Mesenchymal stem cell (in vitro differentiated cells and primary cell): ENCODE measurements around the gene ZNF440.
"Not testable (repeated sequence)": the region's sequence is repeated elsewhere in the genome, so short reads cannot be mapped to it uniquely, and the experiment has no call there.

Experiments used
- DNase-seq: peaks from one replicate; pipeline ENCODE4 v3.0.0-alpha.2; 2013
- H2AFZ ChIP-seq: one replicate; pipeline ENCODE4 v1.6.1; 2013; ENCODE audit warnings: low read depth, mild to moderate bottlenecking, control low read depth, inconsistent platforms, low read length, moderate library complexity
- H2AK5ac ChIP-seq: 2 replicates; pipeline ENCODE4 v1.6.1; 2013; ENCODE audit warnings: low read length, moderate library complexity, mild to moderate bottlenecking, inconsistent platforms; ENCODE audit not compliant: severe bottlenecking
- H2BK120ac ChIP-seq: one replicate; pipeline ENCODE4 v1.6.1; 2013; ENCODE audit warnings: low read depth, mild to moderate bottlenecking, inconsistent platforms, low read length, moderate library complexity
- H2BK12ac ChIP-seq, 2 experiments: one replicate each; pipeline ENCODE4 v1.6.1; 2013; ENCODE audit warnings: inconsistent platforms in 2 of 2, low read length in 2 of 2, mild to moderate bottlenecking in 2 of 2, moderate library complexity in 2 of 2, control low read depth in 1 of 2
- H2BK15ac ChIP-seq: one replicate; pipeline ENCODE4 v1.6.1; 2013; ENCODE audit warnings: mild to moderate bottlenecking, low read depth, inconsistent platforms; ENCODE audit not compliant: poor library complexity, severe bottlenecking
- H2BK5ac ChIP-seq: 2 replicates; pipeline ENCODE4 v1.6.1; 2013; ENCODE audit warnings: low read depth, mild to moderate bottlenecking, low read length, control low read depth, inconsistent platforms; ENCODE audit not compliant: poor library complexity, severe bottlenecking
- H3K14ac ChIP-seq, 2 experiments: one replicate each; pipeline ENCODE4 v1.6.1; 2013; ENCODE audit warnings: inconsistent platforms in 2 of 2, low read length in 2 of 2, control low read depth in 1 of 2, mild to moderate bottlenecking in 1 of 2, moderate library complexity in 1 of 2
- H3K18ac ChIP-seq, 2 experiments: one replicate each; pipeline ENCODE4 v1.6.1; 2013; ENCODE audit warnings: inconsistent platforms in 2 of 2, low read length in 2 of 2, control low read depth in 1 of 2, low read depth in 1 of 2, mild to moderate bottlenecking in 1 of 2
- H3K23ac ChIP-seq, 2 experiments: one replicate each; pipeline ENCODE4 v1.6.1; 2013; ENCODE audit warnings: inconsistent platforms in 2 of 2, low read length in 2 of 2, mild to moderate bottlenecking in 2 of 2, moderate library complexity in 2 of 2, control low read depth in 1 of 2
- H3K27ac ChIP-seq: 2 replicates; pipeline ENCODE4 v1.5.1; 2013; ENCODE audit warnings: mild to moderate bottlenecking, moderate library complexity, low read length, control low read depth, inconsistent platforms; ENCODE audit not compliant: poor library complexity, severe bottlenecking
- H3K27me3 ChIP-seq, 2 experiments: 2 replicates each; pipeline versions ENCODE4 v1.6.1 to v1.7.0; 2013; ENCODE audit warnings: low read length in 2 of 2, mild to moderate bottlenecking in 2 of 2, moderate library complexity in 2 of 2, control low read depth in 1 of 2, inconsistent platforms in 1 of 2; ENCODE audit not compliant: control insufficient read depth in 1 of 2, insufficient read depth in 1 of 2
- H3K36me3 ChIP-seq, 2 experiments: 2 replicates each; pipeline versions ENCODE4 v1.6.1 to v1.7.0; 2013; ENCODE audit warnings: low read length in 2 of 2, control low read depth in 1 of 2, inconsistent platforms in 1 of 2, low read depth in 1 of 2, mild to moderate bottlenecking in 1 of 2; ENCODE audit not compliant: insufficient read depth in 2 of 2, control insufficient read depth in 1 of 2
- H3K4ac ChIP-seq, 2 experiments: one replicate each; pipeline ENCODE4 v1.6.1; 2013; ENCODE audit warnings: inconsistent platforms in 2 of 2, low read length in 2 of 2, mild to moderate bottlenecking in 2 of 2, moderate library complexity in 2 of 2, control low read depth in 1 of 2, low read depth in 1 of 2
- H3K4me1 ChIP-seq: 2 replicates; pipeline ENCODE4 v1.6.1; 2013; ENCODE audit warnings: low read depth, low read length, control low read depth; ENCODE audit not compliant: control insufficient read depth, insufficient read depth
- H3K4me2 ChIP-seq: 2 replicates; pipeline ENCODE4 v1.6.1; 2013; ENCODE audit warnings: low read length, mild to moderate bottlenecking, inconsistent platforms; ENCODE audit not compliant: poor library complexity, severe bottlenecking
- H3K4me3 ChIP-seq, 2 experiments: 2 replicates each; pipeline versions ENCODE4 v1.5.1 to v1.7.0; 2013; ENCODE audit warnings: low read length in 2 of 2, mild to moderate bottlenecking in 2 of 2, control low read depth in 1 of 2, low read depth in 1 of 2; ENCODE audit not compliant: insufficient read depth in 1 of 2
- H3K79me1 ChIP-seq: replicated peaks from 2 replicates; pipeline ENCODE4 v1.6.1; 2013; ENCODE audit warnings: mild to moderate bottlenecking, control low read depth, low read length, inconsistent platforms; ENCODE audit not compliant: poor library complexity, severe bottlenecking
- H3K9ac ChIP-seq: 2 replicates; pipeline ENCODE4 v1.7.0; 2013; ENCODE audit warnings: mild to moderate bottlenecking, low read length, moderate library complexity
- H3K9me3 ChIP-seq: 2 replicates; pipeline ENCODE4 v1.7.0; 2013; ENCODE audit warnings: mild to moderate bottlenecking, low read length; ENCODE audit not compliant: control insufficient read depth
- H4K8ac ChIP-seq: one replicate; pipeline ENCODE4 v1.6.1; 2013; ENCODE audit warnings: inconsistent platforms, mild to moderate bottlenecking, low read length, moderate library complexity
- H4K91ac ChIP-seq: one replicate; pipeline ENCODE4 v1.6.1; 2013; ENCODE audit warnings: mild to moderate bottlenecking, low read length, inconsistent platforms
- WGBS: methylation state at CpG from one replicate; pipeline ENCODE4 v1.1.7; 2013; ENCODE audit warnings: mixed read lengths; 5-methylcytosine and 5-hydroxymethylcytosine counted together

ZNF440 gene

DNA sequence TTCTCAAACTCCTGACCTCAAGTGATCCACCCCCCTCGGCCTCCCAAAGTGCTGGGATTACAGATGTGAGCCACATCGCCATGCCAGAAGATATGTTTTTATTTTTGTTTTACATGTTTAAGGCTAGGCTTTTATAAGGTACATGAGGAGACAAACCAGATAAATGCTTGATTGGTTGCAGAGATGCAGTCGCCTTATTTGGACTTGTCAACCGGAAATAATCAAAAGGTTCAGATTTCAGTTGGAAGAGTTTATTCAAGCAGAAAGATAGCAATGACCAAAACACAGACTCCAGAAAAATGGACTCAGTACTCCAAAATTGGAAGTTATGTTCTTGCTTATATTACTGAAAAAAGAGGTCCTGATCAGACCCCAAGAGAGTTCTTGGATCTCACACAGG is 36.2 kb downstream of the ZNF440 start:
- peaks cover 10% of the 10 kb centered on the region for H3K9me3 ChIP-seq
- H3K36me3 ChIP-seq, H3K4me3 ChIP-seq, DNase-seq, H3K23ac ChIP-seq, H2BK15ac ChIP-seq, H3K14ac ChIP-seq, H4K8ac ChIP-seq, H2AFZ ChIP-seq, H3K4ac ChIP-seq, H2BK12ac ChIP-seq, H3K18ac ChIP-seq, H4K91ac ChIP-seq, H2BK120ac ChIP-seq, H2BK5ac ChIP-seq, H3K27ac ChIP-seq, H3K9ac ChIP-seq, H3K4me2 ChIP-seq, H3K27me3 ChIP-seq, H2AK5ac ChIP-seq, H3K79me1 ChIP-seq, H3K4me1 ChIP-seq: not testable (repeated sequence)
- 88% methylated on average over 4 of the region's 4 CpGs for whole genome bisulfite sequencing

DNA sequence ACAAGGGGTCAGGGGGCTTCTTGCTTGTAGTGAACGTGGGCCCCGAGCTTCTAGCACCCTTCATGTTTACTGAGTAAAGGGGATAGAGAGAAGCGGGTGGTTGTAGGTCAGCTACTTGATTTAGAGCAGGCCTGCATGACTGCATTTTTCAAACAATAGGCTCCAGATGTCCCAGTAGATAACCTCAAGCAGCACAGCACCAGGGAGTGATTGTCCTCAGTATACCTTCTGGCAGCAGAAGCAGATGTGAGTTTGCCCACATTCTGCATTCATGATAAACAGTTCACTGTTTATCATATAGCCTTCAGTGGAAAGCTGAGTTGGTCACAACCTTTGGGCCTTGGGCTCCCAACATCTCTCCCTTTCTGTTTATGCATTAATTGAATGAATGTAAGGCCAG is 39.3 kb downstream of the ZNF440 start:
- no peak for DNase-seq
- no peak overlapping the region for H3K27ac ChIP-seq
- no peak overlapping the region for H3K18ac ChIP-seq
- H2BK5ac ChIP-seq, result no peak overlapping the region
- H3K4ac ChIP-seq, result no peak overlapping the region
- no peak overlapping the region for H2BK120ac ChIP-seq
- no peak overlapping the region for H4K8ac ChIP-seq
- H3K9ac ChIP-seq, result no peak overlapping the region
- no peak overlapping the region for H2BK15ac ChIP-seq
- no peaks in the 10 kb centered on the region for H3K79me1 ChIP-seq
- H3K9me3 ChIP-seq, result peaks cover 15% of the 10 kb centered on the region
- H3K4me2 ChIP-seq, result no peak overlapping the region
- H2BK12ac ChIP-seq, result no peak overlapping the region
- H4K91ac ChIP-seq, result no peak overlapping the region
- H3K14ac ChIP-seq, result no peak overlapping the region
- H3K4me3 ChIP-seq, result no peak overlapping the region
- H2AK5ac ChIP-seq, result no peak overlapping the region
- no peaks in the 10 kb centered on the region for H3K4me1 ChIP-seq
- WGBS, result 50% methylated on average over 3 of the region's 3 CpGs
- H3K36me3 ChIP-seq, result no peaks in the 10 kb centered on the region
- no peak overlapping the region for H3K23ac ChIP-seq
- no peak overlapping the region for H2AFZ ChIP-seq
- H3K27me3 ChIP-seq, result no peaks in the 10 kb centered on the region

DNA sequence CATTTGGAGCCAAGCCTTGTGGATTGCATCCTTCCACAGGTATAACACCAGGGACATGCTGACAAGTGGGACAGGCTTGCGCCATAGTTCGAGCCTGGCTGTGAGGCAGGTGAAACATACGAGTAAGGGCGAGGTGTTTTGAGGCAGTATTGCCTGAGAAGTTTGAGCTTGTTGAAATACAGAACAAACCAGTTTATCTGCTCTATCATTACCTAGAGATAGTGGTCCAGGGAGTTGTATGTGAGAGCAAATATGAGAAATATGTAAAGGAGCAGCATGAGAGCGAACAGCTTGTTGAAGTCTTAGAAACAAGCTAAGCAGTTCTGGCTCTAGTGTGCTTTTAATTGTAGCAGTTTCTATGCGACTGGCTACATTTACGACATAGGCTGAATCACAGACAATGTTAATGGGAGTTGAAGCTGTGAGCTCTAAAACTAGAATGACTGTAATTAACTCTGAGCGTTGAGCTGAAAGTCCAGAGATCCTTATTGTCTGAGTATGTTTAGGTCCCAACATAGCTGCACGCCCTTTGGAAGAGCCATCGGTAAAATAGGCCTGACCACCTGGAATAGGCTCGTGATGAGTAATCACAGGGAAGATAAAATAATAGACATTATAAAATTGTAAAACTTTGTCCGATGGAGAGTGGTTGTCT is 42.6 kb downstream of the ZNF440 start:
- no peak overlapping the region for H4K8ac ChIP-seq
- H2BK15ac ChIP-seq, result no peak overlapping the region
- no peaks in the 10 kb centered on the region for H3K27me3 ChIP-seq
- no peak overlapping the region for H3K4me2 ChIP-seq
- no peak overlapping the region for H3K14ac ChIP-seq
- no peak overlapping the region for H3K18ac ChIP-seq
- H3K4me1 ChIP-seq, result no peaks in the 10 kb centered on the region
- peaks cover 40% of the 10 kb centered on the region for H3K9me3 ChIP-seq
- WGBS, result 75% methylated on average over 11 of the region's 12 CpGs
- no peak for DNase-seq
- no peaks in the 10 kb centered on the region for H3K36me3 ChIP-seq
- no peak overlapping the region for H2BK120ac ChIP-seq
- no peak overlapping the region for H4K91ac ChIP-seq
- H2BK12ac ChIP-seq, result no peak overlapping the region
- no peaks in the 10 kb centered on the region for H3K79me1 ChIP-seq
- H3K4ac ChIP-seq, result no peak overlapping the region
- no peak overlapping the region for H3K4me3 ChIP-seq
- no peak overlapping the region for H2BK5ac ChIP-seq
- H3K9ac ChIP-seq, result no peak overlapping the region
- H3K23ac ChIP-seq, result no peak overlapping the region
- H2AFZ ChIP-seq, result no peak overlapping the region
- no peak overlapping the region for H2AK5ac ChIP-seq
- H3K27ac ChIP-seq, result no peak overlapping the region

DNA sequence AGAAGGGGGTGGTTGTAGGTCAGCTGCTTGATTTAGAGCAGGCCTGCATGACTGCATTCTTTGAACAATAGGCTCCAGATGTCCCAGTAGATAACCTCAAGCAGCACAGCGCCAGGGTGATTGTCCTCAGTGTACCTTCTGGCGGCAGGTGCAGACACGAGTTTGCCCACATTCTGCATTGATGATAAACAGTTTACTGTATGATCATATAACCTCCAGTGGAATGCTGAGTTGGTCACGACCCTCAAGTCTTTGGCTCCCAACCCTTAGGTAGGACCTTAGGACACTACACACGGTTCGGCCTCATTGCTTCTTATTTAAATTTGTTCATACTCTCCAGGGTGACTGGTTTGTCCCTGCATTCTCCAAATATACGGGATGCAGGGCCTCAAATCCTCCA is 46.6 kb downstream of the ZNF440 start:
- no peaks in the 10 kb centered on the region for H3K4me1 ChIP-seq
- no peak overlapping the region for H3K9ac ChIP-seq
- no peak overlapping the region for H2AK5ac ChIP-seq
- no peak overlapping the region for H4K8ac ChIP-seq
- H3K18ac ChIP-seq, result no peak overlapping the region
- no peak overlapping the region for H2BK12ac ChIP-seq
- WGBS, result 61% methylated on average over 7 of the region's 7 CpGs
- no peak overlapping the region for H2BK15ac ChIP-seq
- H3K27me3 ChIP-seq, result no peaks in the 10 kb centered on the region
- DNase-seq, result no peak
- no peak overlapping the region for H3K14ac ChIP-seq
- peaks cover 53% of the 10 kb centered on the region for H3K9me3 ChIP-seq
- no peak overlapping the region for H3K4me2 ChIP-seq
- H3K36me3 ChIP-seq, result no peaks in the 10 kb centered on the region
- H4K91ac ChIP-seq, result no peak overlapping the region
- no peak overlapping the region for H2BK5ac ChIP-seq
- no peak overlapping the region for H3K23ac ChIP-seq
- H3K27ac ChIP-seq, result no peak overlapping the region
- H2BK120ac ChIP-seq, result no peak overlapping the region
- no peak overlapping the region for H2AFZ ChIP-seq
- H3K79me1 ChIP-seq, result no peaks in the 10 kb centered on the region
- H3K4ac ChIP-seq, result no peak overlapping the region
- H3K4me3 ChIP-seq, result no peak overlapping the region
